Bronchial epithelial cell (primary cell): Measurements from ENCODE around the gene SMIM32. TPM values are rescaled to one million over a fixed set of nuclear protein-coding genes. Genes with fewer than 3 reads are reported as not detected.

Experiments used
- DNase-seq: peaks from one replicate; pipeline ENCODE4 v3.0.0-alpha.2; 2010; ENCODE audit warnings: low read depth
- FAIRE-seq: peaks from 2 replicates; lab custom pipeline; 2011; peaks lifted over from hg19 to GRCh38; lab: Jason Lieb, UNC
- H3K27me3 ChIP-seq: 2 replicates; pipeline ENCODE4 v1.5.1; 2011; ENCODE audit warnings: low read length; ENCODE audit not compliant: control insufficient read depth, insufficient read depth
- H3K36me3 ChIP-seq: 2 replicates; pipeline ENCODE4 v1.5.1; 2011; ENCODE audit warnings: low read length; ENCODE audit not compliant: control insufficient read depth, insufficient read depth
- H3K4me3 ChIP-seq: 2 replicates; pipeline ENCODE4 v1.5.1; 2011; ENCODE audit warnings: mild to moderate bottlenecking, low read depth, low read length, control low read depth
- total RNA-seq: library from RNA; depleted of rRNA; stranded (reverse); fragments of >200 nt; gene quantifications from 2 replicates; pipeline ENCODE4 v1.2.1, GENCODE V29; 2014
- TF ChIP-seq, protein P1 (sequence below): IDR thresholded peaks from 2 replicates; pipeline ENCODE4 v1.5.1; 2011; ENCODE audit warnings: mild to moderate bottlenecking, moderate library complexity, low read length, control low read depth, inconsistent platforms; ENCODE audit not compliant: insufficient read depth, severe bottlenecking

SMIM32 gene
- total RNA-seq, result not detected in 2 replicates

DNA sequence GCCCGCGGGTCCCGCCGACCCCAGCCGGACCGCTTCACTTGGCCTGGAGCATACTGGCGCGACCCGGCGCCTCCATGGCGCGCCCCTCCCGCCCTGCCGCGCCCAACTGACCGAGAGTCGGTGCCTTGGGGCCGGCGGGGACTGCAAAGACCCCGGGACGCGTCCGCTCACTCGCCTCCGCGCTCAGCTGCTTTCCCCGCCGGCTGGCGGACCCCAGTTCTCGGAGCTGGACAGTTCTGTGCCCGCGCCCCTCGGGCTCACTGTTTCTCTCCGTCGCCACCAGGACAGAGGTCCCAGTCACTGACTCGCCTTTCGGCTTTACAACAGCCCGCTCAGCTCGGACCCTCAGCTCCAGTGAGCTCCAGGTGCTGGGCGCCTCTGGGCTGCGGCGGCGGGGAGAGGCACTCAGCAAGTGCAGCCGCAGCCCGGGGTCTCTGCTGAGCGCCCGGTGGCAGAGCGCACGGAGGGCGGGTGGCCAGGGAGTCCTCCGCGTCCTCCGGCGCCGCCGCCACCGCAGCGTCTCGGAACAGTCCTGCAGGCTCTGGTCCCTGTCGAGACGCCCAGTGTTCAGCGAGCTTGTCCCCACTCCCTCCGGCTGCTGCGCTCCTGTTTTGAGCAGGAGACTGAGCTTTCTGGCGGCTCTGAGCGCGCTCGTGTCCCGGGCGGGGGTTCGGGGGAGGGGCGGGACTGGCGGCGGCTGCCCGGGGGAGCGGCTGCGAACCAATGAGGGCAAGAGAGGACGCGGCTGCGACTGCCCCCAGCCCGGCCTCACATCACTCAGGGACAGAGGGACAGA lies at the start of gene SMIM32:
TSS of gene SMIM32 (minus strand) at position 637 of the 796 bp plus-strand sequence. CDS start 638 bp downstream, outside the sequence.
- Histone ChIP-seq H3K4me3 (peak within 1 kb of the TSS; percentile 29), H3K27me3 (peaks cover 2% of the 10 kb centered on the region), H3K36me3 (no peaks in the 10 kb centered on the region)
- TF ChIP-seq, protein P1, sequence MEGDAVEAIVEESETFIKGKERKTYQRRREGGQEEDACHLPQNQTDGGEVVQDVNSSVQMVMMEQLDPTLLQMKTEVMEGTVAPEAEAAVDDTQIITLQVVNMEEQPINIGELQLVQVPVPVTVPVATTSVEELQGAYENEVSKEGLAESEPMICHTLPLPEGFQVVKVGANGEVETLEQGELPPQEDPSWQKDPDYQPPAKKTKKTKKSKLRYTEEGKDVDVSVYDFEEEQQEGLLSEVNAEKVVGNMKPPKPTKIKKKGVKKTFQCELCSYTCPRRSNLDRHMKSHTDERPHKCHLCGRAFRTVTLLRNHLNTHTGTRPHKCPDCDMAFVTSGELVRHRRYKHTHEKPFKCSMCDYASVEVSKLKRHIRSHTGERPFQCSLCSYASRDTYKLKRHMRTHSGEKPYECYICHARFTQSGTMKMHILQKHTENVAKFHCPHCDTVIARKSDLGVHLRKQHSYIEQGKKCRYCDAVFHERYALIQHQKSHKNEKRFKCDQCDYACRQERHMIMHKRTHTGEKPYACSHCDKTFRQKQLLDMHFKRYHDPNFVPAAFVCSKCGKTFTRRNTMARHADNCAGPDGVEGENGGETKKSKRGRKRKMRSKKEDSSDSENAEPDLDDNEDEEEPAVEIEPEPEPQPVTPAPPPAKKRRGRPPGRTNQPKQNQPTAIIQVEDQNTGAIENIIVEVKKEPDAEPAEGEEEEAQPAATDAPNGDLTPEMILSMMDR, result no peak
- FAIRE-seq (no peak), DNase-seq (no peak)

DNA sequence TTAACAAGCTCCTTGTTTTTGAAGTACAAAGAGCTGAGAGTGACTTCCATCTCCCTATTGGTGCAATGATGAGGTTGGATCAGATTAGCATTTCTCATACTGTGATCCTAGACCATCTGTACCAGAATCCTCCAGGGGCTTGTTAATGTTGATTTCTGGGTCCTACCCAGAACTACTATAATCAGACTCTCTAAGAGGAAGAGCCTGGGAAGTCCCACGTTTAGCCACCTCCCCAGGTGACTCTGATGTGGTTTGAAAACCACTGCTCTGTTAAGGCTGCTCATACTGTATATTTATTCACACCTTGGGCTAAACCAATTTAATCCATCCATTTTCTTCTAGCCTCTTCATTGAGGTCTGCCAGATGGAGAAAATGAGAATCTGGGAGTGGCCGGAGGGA lies 49.6 kb upstream of the SMIM32 start:
- DNase-seq, result no peak

DNA sequence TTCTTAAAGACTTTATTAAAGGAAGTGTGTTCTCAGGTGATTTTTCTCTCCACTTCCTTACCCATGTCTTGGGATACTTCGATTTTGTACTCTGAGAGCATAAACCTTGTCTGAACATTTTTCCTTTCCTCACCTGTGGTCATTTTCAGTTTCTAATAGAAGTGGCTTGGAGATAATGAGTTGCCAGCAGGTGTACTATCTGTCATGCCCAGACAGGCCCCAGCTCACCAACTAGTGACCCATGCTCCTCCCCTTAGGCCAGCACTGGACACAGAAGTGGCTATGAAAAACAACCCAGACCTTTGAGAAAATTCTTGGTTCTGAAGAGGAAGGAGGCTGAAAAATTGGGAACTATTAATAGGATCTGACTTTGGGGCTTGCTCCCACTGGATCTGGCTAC lies 49.2 kb upstream of the SMIM32 start:
- TF ChIP-seq, protein P1, result no peak
- FAIRE-seq (no peak), DNase-seq (no peak)
- Histone ChIP-seq H3K36me3 (no peaks in the 10 kb centered on the region), H3K27me3 (peaks cover 1% of the 10 kb centered on the region), H3K4me3 (no peak overlapping the region)

More for the DNA sequence above, 49.6 kb upstream of the SMIM32 start:
- TF ChIP-seq, protein P1, result no peak
- Histone ChIP-seq H3K36me3 (no peaks in the 10 kb centered on the region), H3K4me3 (no peak overlapping the region), H3K27me3 (peaks cover 1% of the 10 kb centered on the region)
- FAIRE-seq, result no peak

DNA sequence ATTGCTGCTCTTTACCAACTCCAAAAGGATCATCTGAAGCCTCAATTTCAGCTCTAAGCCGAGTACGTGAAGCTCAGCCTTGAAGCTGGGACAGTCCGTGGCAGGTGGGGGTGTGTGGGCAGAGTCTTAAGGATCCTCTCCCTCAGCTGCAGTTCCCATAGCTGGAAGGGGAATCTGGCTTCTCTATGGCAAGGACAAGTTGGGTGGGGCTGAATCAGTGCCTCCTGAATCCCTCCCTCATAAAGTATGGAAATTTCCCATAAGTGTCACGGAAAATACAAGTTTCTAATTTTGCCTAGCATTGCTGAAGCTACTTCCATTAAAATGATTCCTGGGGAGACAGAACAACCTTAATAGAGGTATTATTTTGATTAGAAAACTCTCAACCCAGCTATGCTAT lies 47.9 kb upstream of the SMIM32 start:
- H3K27me3 ChIP-seq, result peaks cover 1% of the 10 kb centered on the region
- no peak for FAIRE-seq
- DNase-seq, result no peak

DNA sequence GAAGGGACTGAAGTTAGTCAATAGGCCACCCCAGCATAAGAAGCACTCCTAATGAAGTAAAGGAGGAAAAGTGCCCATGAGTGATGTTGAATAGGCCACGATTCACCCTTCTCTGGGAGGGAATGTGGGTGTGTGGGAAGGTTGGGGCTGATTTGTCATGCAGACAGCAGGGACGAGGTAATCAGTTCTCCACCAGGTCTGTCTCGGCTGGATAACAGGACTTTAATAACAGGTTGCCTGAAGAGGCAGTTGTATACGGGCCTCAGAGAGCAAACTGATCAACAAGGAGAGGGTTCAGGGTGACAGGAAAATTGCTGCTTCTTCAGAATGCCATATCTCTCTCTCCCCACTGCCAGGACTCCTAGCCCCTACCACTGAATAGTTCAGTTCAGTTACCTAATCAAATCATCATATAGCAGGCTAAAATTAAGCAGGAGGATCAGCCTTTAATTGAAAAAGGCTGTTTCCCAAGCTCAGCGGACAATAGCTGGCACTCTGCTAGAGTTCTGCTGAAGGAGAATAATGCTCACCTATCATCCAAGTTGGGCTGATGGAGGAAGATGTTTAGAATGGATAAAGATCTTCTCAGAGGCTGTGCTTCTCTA lies 43.6 kb upstream of the SMIM32 start:
- TF ChIP-seq, protein P1, result no peak
- DNase-seq (peak; percentile 28), FAIRE-seq (peak; percentile 13)
- peaks cover 4% of the 10 kb centered on the region for H3K27me3 ChIP-seq
- H3K4me3 ChIP-seq, result no peak overlapping the region
- no peaks in the 10 kb centered on the region for H3K36me3 ChIP-seq

More for the DNA sequence above, 47.9 kb upstream of the SMIM32 start:
- Histone ChIP-seq H3K36me3 (no peaks in the 10 kb centered on the region), H3K4me3 (no peak overlapping the region)
- TF ChIP-seq, protein P1, result no peak
